H9 (cell line): ENCODE data around the gene ESRRA. TPM values are rescaled to one million over a fixed set of nuclear protein-coding genes. Genes with fewer than 3 reads are reported as not detected.

Experiments
- DNase-seq: peaks from one replicate; pipeline ENCODE4 v3.0.0-alpha.2; 2017
- H2AFZ ChIP-seq: one replicate; pipeline ENCODE4 v1.6.1; 2013; ENCODE audit warnings: mild to moderate bottlenecking, low read length, control low read depth, moderate library complexity
- H2AK5ac ChIP-seq: 2 replicates; pipeline ENCODE4 v1.6.1; 2013; ENCODE audit warnings: low read length, control low read depth, mixed read lengths; ENCODE audit not compliant: insufficient read length
- H2BK120ac ChIP-seq: one replicate; pipeline ENCODE4 v1.6.1; 2013; ENCODE audit warnings: low read depth, mild to moderate bottlenecking, low read length, control low read depth, inconsistent platforms; ENCODE audit not compliant: poor library complexity, severe bottlenecking
- H2BK12ac ChIP-seq: 2 replicates; pipeline ENCODE4 v1.6.1; 2013; ENCODE audit warnings: low read length, control low read depth, mixed read lengths, low read depth; ENCODE audit not compliant: insufficient read length
- H2BK15ac ChIP-seq: 2 replicates; pipeline ENCODE4 v1.6.1; 2013; ENCODE audit warnings: low read depth, low read length, control low read depth
- H2BK20ac ChIP-seq: one replicate; pipeline ENCODE4 v1.6.1; 2013; ENCODE audit warnings: low read depth, mild to moderate bottlenecking, low read length, control low read depth, inconsistent platforms; ENCODE audit not compliant: poor library complexity, severe bottlenecking
- H2BK5ac ChIP-seq: 2 replicates; pipeline ENCODE4 v1.6.1; 2013; ENCODE audit warnings: low read length, control low read depth, mixed read lengths; ENCODE audit not compliant: insufficient read length
- H3K14ac ChIP-seq: 2 replicates; pipeline ENCODE4 v1.6.1; 2013; ENCODE audit warnings: low read length, control low read depth; ENCODE audit not compliant: insufficient read depth
- H3K18ac ChIP-seq: 2 replicates; pipeline ENCODE4 v1.6.1; 2013; ENCODE audit warnings: low read depth, mild to moderate bottlenecking, mixed read lengths, low read length, control low read depth; ENCODE audit not compliant: insufficient read length
- H3K23ac ChIP-seq: 2 replicates; pipeline ENCODE4 v1.6.1; 2013; ENCODE audit warnings: low read length, control low read depth, mixed read lengths, low read depth; ENCODE audit not compliant: insufficient read length
- H3K23me2 ChIP-seq: 2 replicates; pipeline ENCODE4 v1.6.1; 2013; ENCODE audit warnings: low read depth, mild to moderate bottlenecking, mixed read lengths, low read length, control low read depth; ENCODE audit not compliant: insufficient read length, poor library complexity, severe bottlenecking
- H3K27ac ChIP-seq: 2 replicates; pipeline ENCODE4 v1.5.1; 2013; ENCODE audit warnings: low read length, control low read depth, mixed read lengths, low read depth; ENCODE audit not compliant: insufficient read length
- H3K27me3 ChIP-seq: 2 replicates; pipeline ENCODE4 v1.6.1; 2013; ENCODE audit warnings: low read length, control low read depth, inconsistent platforms; ENCODE audit not compliant: insufficient read depth
- H3K4ac ChIP-seq: 2 replicates; pipeline ENCODE4 v1.6.1; 2013; ENCODE audit warnings: low read depth, mild to moderate bottlenecking, control low read depth, inconsistent platforms, low read length, moderate library complexity
- H3K4me1 ChIP-seq: 2 replicates; pipeline ENCODE4 v1.6.1; 2013; ENCODE audit warnings: low read length, control low read depth, inconsistent platforms; ENCODE audit not compliant: insufficient read depth
- H3K4me2 ChIP-seq: 2 replicates; pipeline ENCODE4 v1.6.1; 2013; ENCODE audit warnings: low read length, control low read depth, mixed read lengths; ENCODE audit not compliant: insufficient read length, insufficient read depth
- H3K56ac ChIP-seq: 2 replicates; pipeline ENCODE4 v1.6.1; 2013; ENCODE audit warnings: low read depth, mild to moderate bottlenecking, mixed read lengths, low read length, control low read depth; ENCODE audit not compliant: insufficient read length
- H3K79me1 ChIP-seq: 2 replicates; pipeline ENCODE4 v1.6.1; 2013; ENCODE audit warnings: low read depth, mild to moderate bottlenecking, moderate library complexity, low read length, control low read depth, inconsistent platforms; ENCODE audit not compliant: insufficient read depth, poor library complexity, severe bottlenecking
- H3K79me2 ChIP-seq: 2 replicates; pipeline ENCODE4 v1.6.1; 2013; ENCODE audit warnings: low read length, control low read depth, inconsistent platforms; ENCODE audit not compliant: insufficient read depth
- H3K9ac ChIP-seq: 2 replicates; pipeline ENCODE4 v1.6.1; 2013; ENCODE audit warnings: low read length, control low read depth, mixed read lengths; ENCODE audit not compliant: insufficient read length; ENCODE audit errors: extremely low read depth
- H3K9me3 ChIP-seq: one replicate; pipeline ENCODE4 v1.6.1; 2013; ENCODE audit warnings: low read depth, low read length, inconsistent platforms; ENCODE audit not compliant: control insufficient read depth
- H3T11ph ChIP-seq: one replicate; pipeline ENCODE4 v1.6.1; 2013; ENCODE audit warnings: mild to moderate bottlenecking, low read length, control low read depth, inconsistent platforms
- H4K20me1 ChIP-seq: one replicate; pipeline ENCODE4 v1.6.1; 2013; ENCODE audit not compliant: control insufficient read depth, insufficient read length, insufficient read depth
- H4K5ac ChIP-seq: 2 replicates; pipeline ENCODE4 v1.6.1; 2013; ENCODE audit warnings: low read depth, mild to moderate bottlenecking, mixed read lengths, low read length, control low read depth; ENCODE audit not compliant: insufficient read length
- H4K8ac ChIP-seq: replicated peaks from 2 replicates; pipeline ENCODE4 v1.6.1; 2013; ENCODE audit warnings: low read length, control low read depth, mixed read lengths, low read depth; ENCODE audit not compliant: insufficient read length
- H4K91ac ChIP-seq: 2 replicates; pipeline ENCODE4 v1.6.1; 2013; ENCODE audit warnings: low read depth, mild to moderate bottlenecking, moderate library complexity, mixed read lengths, low read length, control low read depth; ENCODE audit not compliant: insufficient read length
- H3K27ac Mint-ChIP-seq, 3 experiments: 2 replicates in 2 of 3; 3 replicates in 1 of 3; pipeline ENCODE4 v1.8.0; 2020 to 2021; ENCODE audit warnings: mixed read lengths in 3 of 3, mild to moderate bottlenecking in 1 of 3, moderate library complexity in 1 of 3
- H3K27me3 Mint-ChIP-seq: 2 replicates; pipeline ENCODE4 v1.8.0; 2021; ENCODE audit warnings: low read depth, mild to moderate bottlenecking, moderate library complexity, mixed read lengths
- H3K36me3 Mint-ChIP-seq, 3 experiments: 2 replicates in 2 of 3; 3 replicates in 1 of 3; pipeline ENCODE4 v1.8.0; 2020 to 2021; ENCODE audit warnings: low read depth in 3 of 3, mixed read lengths in 3 of 3; ENCODE audit not compliant: insufficient read depth in 1 of 3
- H3K4me1 Mint-ChIP-seq, 2 experiments: 2 replicates each; pipeline ENCODE4 v1.8.0; 2020; ENCODE audit warnings: mixed read lengths in 2 of 2
- H3K4me3 Mint-ChIP-seq, 2 experiments: 2 replicates in 1 of 2; 3 replicates in 1 of 2; pipeline ENCODE4 v1.8.0; 2020 to 2021; ENCODE audit warnings: mild to moderate bottlenecking in 2 of 2, mixed read lengths in 2 of 2, moderate library complexity in 1 of 2
- H3K9me3 Mint-ChIP-seq, 2 experiments: 2 replicates in 1 of 2; 3 replicates in 1 of 2; pipeline ENCODE4 v1.8.0; 2020; ENCODE audit warnings: mild to moderate bottlenecking in 2 of 2, mixed read lengths in 2 of 2, moderate library complexity in 1 of 2
- WGBS: extraction: QIAGEN DNeasy Blood & Tissue Kit; methylation state at CpG from one replicate; pipeline ENCODE4 v1.1.7; 2013; ENCODE audit warnings: missing lambda C conversion rate, low lambda C conversion rate, mixed read lengths; ENCODE audit not compliant: insufficient read length; ENCODE audit errors: extremely low coverage; 5-methylcytosine and 5-hydroxymethylcytosine counted together
- total RNA-seq: library from RNA; stranded (reverse); gene quantifications from 2 replicates; pipeline ENCODE4 v1.2.1, GENCODE V29; 2021
- TF ChIP-seq, protein P1 (sequence below): fragments of 200-600 bp; sonication (generic); conservative IDR thresholded peaks from 3 replicates; pipeline ENCODE4 v1.8.0; 2021; ENCODE audit warnings: antibody characterized with exemption, mild to moderate bottlenecking

ESRRA gene
- total RNA-seq, 1 experiment from 2014 or later: 42.3 TPM

DNA sequence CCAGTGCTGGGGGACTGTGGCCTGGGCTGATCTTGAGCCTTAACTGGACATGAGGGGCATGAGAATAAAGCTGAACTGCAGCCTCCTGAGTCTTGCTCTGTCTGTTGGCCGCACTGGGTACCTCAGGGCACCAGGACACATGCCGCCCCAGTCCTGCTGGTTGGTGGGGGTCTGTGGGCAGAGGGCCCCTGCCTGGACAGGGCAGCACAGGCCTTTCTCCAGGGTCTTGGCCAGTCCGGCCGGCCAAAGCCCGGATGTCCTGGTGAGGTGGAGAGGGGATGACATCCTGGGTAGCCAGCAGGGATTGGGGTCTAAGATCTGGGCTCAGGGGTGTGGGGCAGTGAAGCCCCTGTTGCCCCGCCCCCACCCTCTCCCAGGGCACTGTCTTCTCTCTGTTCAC is 52.1 kb downstream of the ESRRA start:
- H2AFZ ChIP-seq: no peak overlapping the region
- H3K4me2 ChIP-seq: no peak overlapping the region

More for the DNA sequence above, 52.1 kb downstream of the ESRRA start:
- no peaks in the 10 kb centered on the region for H3K79me1 ChIP-seq
- WGBS: no CpG with 5 or more reads among the region's 6 CpGs
- H3K27ac ChIP-seq: no peak overlapping the region
- TF ChIP-seq, protein P1, sequence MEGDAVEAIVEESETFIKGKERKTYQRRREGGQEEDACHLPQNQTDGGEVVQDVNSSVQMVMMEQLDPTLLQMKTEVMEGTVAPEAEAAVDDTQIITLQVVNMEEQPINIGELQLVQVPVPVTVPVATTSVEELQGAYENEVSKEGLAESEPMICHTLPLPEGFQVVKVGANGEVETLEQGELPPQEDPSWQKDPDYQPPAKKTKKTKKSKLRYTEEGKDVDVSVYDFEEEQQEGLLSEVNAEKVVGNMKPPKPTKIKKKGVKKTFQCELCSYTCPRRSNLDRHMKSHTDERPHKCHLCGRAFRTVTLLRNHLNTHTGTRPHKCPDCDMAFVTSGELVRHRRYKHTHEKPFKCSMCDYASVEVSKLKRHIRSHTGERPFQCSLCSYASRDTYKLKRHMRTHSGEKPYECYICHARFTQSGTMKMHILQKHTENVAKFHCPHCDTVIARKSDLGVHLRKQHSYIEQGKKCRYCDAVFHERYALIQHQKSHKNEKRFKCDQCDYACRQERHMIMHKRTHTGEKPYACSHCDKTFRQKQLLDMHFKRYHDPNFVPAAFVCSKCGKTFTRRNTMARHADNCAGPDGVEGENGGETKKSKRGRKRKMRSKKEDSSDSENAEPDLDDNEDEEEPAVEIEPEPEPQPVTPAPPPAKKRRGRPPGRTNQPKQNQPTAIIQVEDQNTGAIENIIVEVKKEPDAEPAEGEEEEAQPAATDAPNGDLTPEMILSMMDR: no peak
- H3K27me3 ChIP-seq: no peaks in the 10 kb centered on the region; the same call in 1 of the 2 replicates
- H3K18ac ChIP-seq: no peak overlapping the region
- no peak overlapping the region for H2BK120ac ChIP-seq
- no peaks in the 10 kb centered on the region for H3K9me3 Mint-ChIP-seq
- H3K4me1 ChIP-seq: peaks cover 2% of the 10 kb centered on the region; the same call in 1 of the 2 replicates
- H2BK12ac ChIP-seq: no peak overlapping the region
- H3K4me3 Mint-ChIP-seq: no peak overlapping the region
- H3K36me3 Mint-ChIP-seq: peaks cover 8 to 16% (median 11%) of the 10 kb centered on the region in 3 experiments; a peak in 6 of 7 replicates
- H3K9me3 ChIP-seq: no peaks in the 10 kb centered on the region
- H3K56ac ChIP-seq: no peak overlapping the region
- peaks cover 12% of the 10 kb centered on the region for H3K23me2 ChIP-seq
- H4K5ac ChIP-seq: no peak overlapping the region
- H2BK5ac ChIP-seq: no peak overlapping the region
- H3K9ac ChIP-seq: no peak overlapping the region
- H2BK15ac ChIP-seq: no peak overlapping the region
- H4K20me1 ChIP-seq: peaks cover 2% of the 10 kb centered on the region
- H3K14ac ChIP-seq: no peak overlapping the region
- H3K27me3 Mint-ChIP-seq: no peaks in the 10 kb centered on the region
- no peak overlapping the region for H3K27ac Mint-ChIP-seq
- no peak overlapping the region for H2AK5ac ChIP-seq
- no peak overlapping the region for H3K4ac ChIP-seq
- H4K91ac ChIP-seq: no peak overlapping the region
- H2BK20ac ChIP-seq: no peak overlapping the region
- H3K4me1 Mint-ChIP-seq: peaks cover 21 to 38% of the 10 kb centered on the region in 2 experiments
- H3K79me2 ChIP-seq: no peaks in the 10 kb centered on the region
- H3T11ph ChIP-seq: no peak overlapping the region
- H4K8ac ChIP-seq: no peak overlapping the region
- H3K23ac ChIP-seq: no peak overlapping the region
- no peak for DNase-seq
